ENCODE results near the gene ZNF239. TPM values are rescaled to one million over a fixed set of nuclear protein-coding genes. Genes with fewer than 3 reads are reported as not detected.
A peak's percentile ranks its signal among the peaks of the same experiment; 100 is the strongest.

Gene ZNF239
- total and polyA plus RNA-seq, 2 of the 4 experiments (the other 2 are of a cell fraction), result 7.4 to 12.7 TPM

DNA sequence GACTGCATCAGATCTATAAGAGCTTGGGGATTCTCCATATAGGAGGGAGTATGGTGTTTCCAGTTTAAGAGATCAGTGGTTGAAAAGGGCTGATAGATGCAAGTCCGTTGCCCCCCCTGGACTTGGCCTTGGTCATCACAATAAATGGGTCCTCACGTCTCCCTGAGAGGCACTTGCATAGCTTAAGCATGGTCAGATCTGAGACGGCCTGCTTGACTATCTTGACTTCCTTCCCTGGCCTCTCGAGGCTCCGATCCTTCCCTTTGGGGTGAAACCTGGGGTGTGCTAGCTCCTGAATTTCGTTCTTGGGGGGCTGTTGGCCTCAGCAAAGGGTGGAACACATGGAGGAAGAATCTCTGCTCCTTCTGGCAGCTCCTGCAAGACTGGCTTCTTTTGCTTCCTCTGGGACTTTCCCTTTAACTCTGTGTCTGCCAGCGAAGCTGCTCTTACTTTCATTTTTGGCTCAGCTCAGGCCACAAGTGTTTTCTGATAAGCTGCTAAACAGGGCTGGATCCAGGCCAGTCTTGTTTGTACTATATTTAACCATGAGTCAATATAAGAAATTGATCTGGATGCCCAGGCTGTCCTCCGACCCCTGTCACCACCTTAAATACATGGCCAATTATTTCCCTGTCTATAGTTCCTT, 20.7 kb upstream of the ZNF239 start:
- no peaks in the 10 kb centered on the region for H3K36me3 ChIP-seq (ENCODE audit: control insufficient read depth, insufficient read depth, low read length)
- no peak overlapping the region for H3K56ac ChIP-seq (ENCODE audit: extremely low read depth, insufficient read depth, low read length)
- H4K5ac ChIP-seq (ENCODE audit: low read depth, low read length), result peak overlapping the region; percentile 92
- peak overlapping the region; percentile 88 to 93 for H4K8ac ChIP-seq (ENCODE audit: low read depth in 2 of 2, low read length in 2 of 2)
- H3K4ac ChIP-seq (ENCODE audit: low read depth, low read length), result peak overlapping the region; percentile 46
- intact Hi-C loops (cut with micrococcal nuclease) (no loop called here), in situ Hi-C loops (cut with MboI; ENCODE audit: low sequenced_read_pairs) (no loop called here), dilution Hi-C loops (cut with HindIII; ENCODE audit: low sequenced_read_pairs, unreplicated experiment) (no loop called here)
- H3K9ac ChIP-seq (ENCODE audit: low read depth, low read length), result peak overlapping the region; percentile 82
- H3K23ac ChIP-seq (ENCODE audit: low read depth, low read length), result peak overlapping the region; percentile 69; the same call in 1 of the 2 replicates
- peak overlapping the region; percentile 30; the same call in 1 of the 2 replicates for H3K27ac ChIP-seq (ENCODE audit: insufficient read depth, low read length)
- 0% methylated on average over 1 of the region's 8 CpGs; no CpG with 5 or more reads in 1 of the 2 experiments for WGBS, 2 experiments (ENCODE audit: extremely low coverage in 2 of 2, insufficient read length in 1 of 2)
- ATAC-seq (ENCODE audit: low read depth) (peak; percentile 84), DNase-seq (peak; percentile 50)
- peak overlapping the region; percentile 20; the same call in 1 of the 2 replicates for H2BK20ac ChIP-seq (ENCODE audit: low read depth, low read length)
- H2BK15ac ChIP-seq (ENCODE audit: low read depth, low read length), result no peak overlapping the region; the same call in 2 of the 3 replicates
- H3K4me2 ChIP-seq (ENCODE audit: low read depth, low read length), result peak overlapping the region; percentile 97
- H3K9me1 ChIP-seq (ENCODE audit: insufficient read depth, low read length), result no peaks in the 10 kb centered on the region
- peak overlapping the region; percentile 94 for H3K14ac ChIP-seq (replicated peaks; ENCODE audit: low read depth, low read length)
- no peaks in the 10 kb centered on the region for H4K20me1 ChIP-seq (ENCODE audit: insufficient read depth, low read length)
- TF ChIP-seq, protein P1, sequence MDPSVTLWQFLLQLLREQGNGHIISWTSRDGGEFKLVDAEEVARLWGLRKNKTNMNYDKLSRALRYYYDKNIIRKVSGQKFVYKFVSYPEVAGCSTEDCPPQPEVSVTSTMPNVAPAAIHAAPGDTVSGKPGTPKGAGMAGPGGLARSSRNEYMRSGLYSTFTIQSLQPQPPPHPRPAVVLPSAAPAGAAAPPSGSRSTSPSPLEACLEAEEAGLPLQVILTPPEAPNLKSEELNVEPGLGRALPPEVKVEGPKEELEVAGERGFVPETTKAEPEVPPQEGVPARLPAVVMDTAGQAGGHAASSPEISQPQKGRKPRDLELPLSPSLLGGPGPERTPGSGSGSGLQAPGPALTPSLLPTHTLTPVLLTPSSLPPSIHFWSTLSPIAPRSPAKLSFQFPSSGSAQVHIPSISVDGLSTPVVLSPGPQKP (IDR thresholded peaks at IDR 0.05; ENCODE audit: borderline replicate concordance, low read depth, low read length), result no peak
- TF ChIP-seq RCOR1 (IDR thresholded peaks at IDR 0.05; ENCODE audit: insufficient replicate concordance, low read length), result no peak
- no peak for TF ChIP-seq CEBPB (IDR thresholded peaks at IDR 0.05; ENCODE audit: low read depth, low read length)
- TF ChIP-seq MAZ (IDR thresholded peaks at IDR 0.05; ENCODE audit: borderline replicate concordance, low read depth, low read length), result no peak
- no peak for TF ChIP-seq MAFK (IDR thresholded peaks at IDR 0.05; ENCODE audit: low read depth, low read length)
- H4K91ac ChIP-seq (ENCODE audit: insufficient read depth, low read depth, low read length), result peak overlapping the region; percentile 74
- no peak overlapping the region for H2AK5ac ChIP-seq (ENCODE audit: low read depth, low read length)
- POLR2A ChIA-PET (ENCODE audit: unreplicated experiment), result no interaction called here
- H2BK5ac ChIP-seq (ENCODE audit: low read depth, low read length, poor library complexity, severe bottlenecking), result no peak overlapping the region
- peaks cover 3% of the 10 kb centered on the region for H3K27me3 ChIP-seq (ENCODE audit: control insufficient read depth, insufficient read depth, low read length)
- H3K18ac ChIP-seq (ENCODE audit: low read depth, low read length), result peak overlapping the region; percentile 84
- peak overlapping the region; percentile 93 for H2AFZ ChIP-seq (replicated peaks; ENCODE audit: low read length, poor library complexity)
- BruUV-seq (replicated peaks), result no TSS peak
- peak overlapping the region; percentile 82 for H2BK120ac ChIP-seq (ENCODE audit: low read depth, low read length)
- peaks cover 12% of the 10 kb centered on the region for H3K9me3 ChIP-seq (ENCODE audit: control insufficient read depth, insufficient read depth, low read length)
- H3K4me3 ChIP-seq (ENCODE audit: insufficient read depth, low read depth, low read length), result peak overlapping the region; percentile 28
- peaks cover 3% of the 10 kb centered on the region; the same call in 1 of the 2 replicates for H3K4me1 ChIP-seq (ENCODE audit: control insufficient read depth, insufficient read depth, low read length)
- CTCF ChIA-PET, result interaction anchor here (0.6 kb wide), 2 partner anchors 14 to 69 kb away, joined by 3 read pairs; no protein-coding TSS in a partner anchor
- no peaks in the 10 kb centered on the region for H3K79me1 ChIP-seq (ENCODE audit: low read depth in 1 of 2, low read length in 2 of 2)
- H2AK9ac ChIP-seq (replicated peaks; ENCODE audit: low read depth, low read length, poor library complexity), result no peak overlapping the region

Measured in IMR-90 (cell line).